ENCODE measurements around the gene POU6F2.

Gene POU6F2

GRCh38 chr7:39195967-39196366, 218.3 kb downstream of the POU6F2 start:
- Histone ChIP-seq H4K8ac (ENCODE audit: low read depth, low read length) (no peak overlapping the region), H2BK5ac (ENCODE audit: low read length) (no peak overlapping the region), H3K79me2 (ENCODE audit: control insufficient read depth, insufficient read depth, low read length) (no peaks in the 10 kb centered on the region), H3K56ac (ENCODE audit: low read length) (no peak overlapping the region), H3K27me3 (ENCODE audit: insufficient read depth, low read length, poor library complexity) (no peaks in the 10 kb centered on the region), H3K79me1 (ENCODE audit: low read length) (no peaks in the 10 kb centered on the region), H3K4me2 (ENCODE audit: low read length) (no peak overlapping the region), H3K9ac (ENCODE audit: low read length) (no peak overlapping the region), H3K4me3 (ENCODE audit: low read length) (no peak overlapping the region), H4K5ac (ENCODE audit: low read length) (no peak overlapping the region), H3K27ac (ENCODE audit: low read depth, low read length) (no peak overlapping the region), H3K4me1 (ENCODE audit: control insufficient read depth, low read depth, low read length) (peaks cover 4% of the 10 kb centered on the region), H2AK5ac (ENCODE audit: low read length) (no peak overlapping the region), H2BK120ac (ENCODE audit: low read depth, low read length) (no peak overlapping the region), H3K23ac (ENCODE audit: low read length) (no peak overlapping the region), H3K18ac (ENCODE audit: low read length) (no peak overlapping the region), H2BK15ac (replicated peaks; ENCODE audit: low read depth) (no peak overlapping the region), H3K36me3 (ENCODE audit: control insufficient read depth, insufficient read depth, low read length) (no peaks in the 10 kb centered on the region), H3K4ac (ENCODE audit: low read depth, low read length) (no peak overlapping the region)
- no peak for DNase-seq
- WGBS (ENCODE audit: extremely low coverage, insufficient coverage, low lambda C conversion rate): no CpG with 5 or more reads among the region's 5 CpGs

- no peak overlapping the region for H2AK5ac ChIP-seq (ENCODE audit: low read length)
- no peak overlapping the region for H3K18ac ChIP-seq (ENCODE audit: low read length)
- no peak overlapping the region for H3K9ac ChIP-seq (ENCODE audit: low read length)
- no peaks in the 10 kb centered on the region for H3K79me1 ChIP-seq (ENCODE audit: low read length)
- no peak for DNase-seq
- no peak overlapping the region for H3K4ac ChIP-seq (ENCODE audit: low read depth, low read length)
- WGBS (ENCODE audit: extremely low coverage, insufficient coverage, low lambda C conversion rate): no CpG with 5 or more reads among the region's 1 CpG
- H3K4me3 ChIP-seq (ENCODE audit: low read length): no peak overlapping the region
- no peak overlapping the region for H2BK5ac ChIP-seq (ENCODE audit: low read length)
- H3K27me3 ChIP-seq (ENCODE audit: insufficient read depth, low read length, poor library complexity): no peaks in the 10 kb centered on the region
- no peak overlapping the region for H3K27ac ChIP-seq (ENCODE audit: low read depth, low read length)
- no peak overlapping the region for H3K4me2 ChIP-seq (ENCODE audit: low read length)
- no peaks in the 10 kb centered on the region for H3K4me1 ChIP-seq (ENCODE audit: control insufficient read depth, low read depth, low read length)
- no peak overlapping the region for H2BK120ac ChIP-seq (ENCODE audit: low read depth, low read length)
- H3K79me2 ChIP-seq (ENCODE audit: control insufficient read depth, insufficient read depth, low read length): no peaks in the 10 kb centered on the region
- H4K5ac ChIP-seq (ENCODE audit: low read length): no peak overlapping the region
- no peak overlapping the region for H2BK15ac ChIP-seq (replicated peaks; ENCODE audit: low read depth)
- H3K36me3 ChIP-seq (ENCODE audit: control insufficient read depth, insufficient read depth, low read length): no peaks in the 10 kb centered on the region
- H3K56ac ChIP-seq (ENCODE audit: low read length): no peak overlapping the region
- H4K8ac ChIP-seq (ENCODE audit: low read depth, low read length): no peak overlapping the region
- no peak overlapping the region for H3K23ac ChIP-seq (ENCODE audit: low read length)
These were observed 220.1 kb downstream of the POU6F2 start for GRCh38 chr7:39197831-39198230.

- H3K36me3 ChIP-seq (ENCODE audit: control insufficient read depth, insufficient read depth, low read length): no peaks in the 10 kb centered on the region
- H3K18ac ChIP-seq (ENCODE audit: low read length): no peak overlapping the region
- no peak overlapping the region for H3K56ac ChIP-seq (ENCODE audit: low read length)
- H2BK5ac ChIP-seq (ENCODE audit: low read length): no peak overlapping the region
- no peak overlapping the region for H3K27ac ChIP-seq (ENCODE audit: low read depth, low read length)
- no peak overlapping the region for H4K5ac ChIP-seq (ENCODE audit: low read length)
- no peak overlapping the region for H3K4ac ChIP-seq (ENCODE audit: low read depth, low read length)
- H3K4me1 ChIP-seq (ENCODE audit: control insufficient read depth, low read depth, low read length): no peaks in the 10 kb centered on the region
- no peak overlapping the region for H3K23ac ChIP-seq (ENCODE audit: low read length)
- H2BK120ac ChIP-seq (ENCODE audit: low read depth, low read length): no peak overlapping the region
- H3K27me3 ChIP-seq (ENCODE audit: insufficient read depth, low read length, poor library complexity): no peaks in the 10 kb centered on the region
- H4K8ac ChIP-seq (ENCODE audit: low read depth, low read length): no peak overlapping the region
- no CpG with 5 or more reads among the region's 2 CpGs for WGBS (ENCODE audit: extremely low coverage, insufficient coverage, low lambda C conversion rate)
- H3K4me3 ChIP-seq (ENCODE audit: low read length): no peak overlapping the region
- H2AK5ac ChIP-seq (ENCODE audit: low read length): no peak overlapping the region
- no peak for DNase-seq
- H3K79me2 ChIP-seq (ENCODE audit: control insufficient read depth, insufficient read depth, low read length): no peaks in the 10 kb centered on the region
- H3K79me1 ChIP-seq (ENCODE audit: low read length): no peaks in the 10 kb centered on the region
- H3K4me2 ChIP-seq (ENCODE audit: low read length): no peak overlapping the region
- H3K9ac ChIP-seq (ENCODE audit: low read length): no peak overlapping the region
- H2BK15ac ChIP-seq (replicated peaks; ENCODE audit: low read depth): no peak overlapping the region
These were observed 220.8 kb downstream of the POU6F2 start for GRCh38 chr7:39198556-39198955.

GRCh38 chr7:39199006-39199405, 221.3 kb downstream of the POU6F2 start:
- Histone ChIP-seq H3K4me2 (ENCODE audit: low read length) (no peak overlapping the region), H3K18ac (ENCODE audit: low read length) (no peak overlapping the region), H2AK5ac (ENCODE audit: low read length) (no peak overlapping the region), H3K27ac (ENCODE audit: low read depth, low read length) (no peak overlapping the region), H3K56ac (ENCODE audit: low read length) (no peak overlapping the region), H3K23ac (ENCODE audit: low read length) (no peak overlapping the region), H2BK15ac (replicated peaks; ENCODE audit: low read depth) (no peak overlapping the region), H3K79me1 (ENCODE audit: low read length) (no peaks in the 10 kb centered on the region), H3K4me1 (ENCODE audit: control insufficient read depth, low read depth, low read length) (no peaks in the 10 kb centered on the region), H2BK5ac (ENCODE audit: low read length) (no peak overlapping the region), H3K36me3 (ENCODE audit: control insufficient read depth, insufficient read depth, low read length) (no peaks in the 10 kb centered on the region), H3K4ac (ENCODE audit: low read depth, low read length) (no peak overlapping the region), H3K79me2 (ENCODE audit: control insufficient read depth, insufficient read depth, low read length) (no peaks in the 10 kb centered on the region), H2BK120ac (ENCODE audit: low read depth, low read length) (no peak overlapping the region), H4K5ac (ENCODE audit: low read length) (no peak overlapping the region), H3K27me3 (ENCODE audit: insufficient read depth, low read length, poor library complexity) (no peaks in the 10 kb centered on the region), H4K8ac (ENCODE audit: low read depth, low read length) (no peak overlapping the region), H3K9ac (ENCODE audit: low read length) (no peak overlapping the region), H3K4me3 (ENCODE audit: low read length) (no peak overlapping the region)
- no CpG with 5 or more reads among the region's 4 CpGs for WGBS (ENCODE audit: extremely low coverage, insufficient coverage, low lambda C conversion rate)
- no peak for DNase-seq

- Histone ChIP-seq H3K79me1 (ENCODE audit: low read length) (no peaks in the 10 kb centered on the region), H3K9ac (ENCODE audit: low read length) (no peak overlapping the region), H3K36me3 (ENCODE audit: control insufficient read depth, insufficient read depth, low read length) (no peaks in the 10 kb centered on the region), H3K27ac (ENCODE audit: low read depth, low read length) (no peak overlapping the region), H3K56ac (ENCODE audit: low read length) (no peak overlapping the region), H4K5ac (ENCODE audit: low read length) (no peak overlapping the region), H2BK120ac (ENCODE audit: low read depth, low read length) (no peak overlapping the region), H2AK5ac (ENCODE audit: low read length) (no peak overlapping the region), H3K4me1 (ENCODE audit: control insufficient read depth, low read depth, low read length) (no peaks in the 10 kb centered on the region), H3K18ac (ENCODE audit: low read length) (no peak overlapping the region), H4K8ac (ENCODE audit: low read depth, low read length) (no peak overlapping the region), H2BK5ac (ENCODE audit: low read length) (no peak overlapping the region), H3K4me3 (ENCODE audit: low read length) (no peak overlapping the region), H3K27me3 (ENCODE audit: insufficient read depth, low read length, poor library complexity) (no peaks in the 10 kb centered on the region), H3K23ac (ENCODE audit: low read length) (no peak overlapping the region), H3K4me2 (ENCODE audit: low read length) (no peak overlapping the region), H3K79me2 (ENCODE audit: control insufficient read depth, insufficient read depth, low read length) (no peaks in the 10 kb centered on the region), H2BK15ac (replicated peaks; ENCODE audit: low read depth) (no peak overlapping the region), H3K4ac (ENCODE audit: low read depth, low read length) (no peak overlapping the region)
- DNase-seq: no peak
- WGBS (ENCODE audit: extremely low coverage, insufficient coverage, low lambda C conversion rate): no CpG with 5 or more reads among the region's 5 CpGs
These were observed 222.2 kb downstream of the POU6F2 start for GRCh38 chr7:39199951-39200350.

GRCh38 chr7:39202041-39202440, 224.3 kb downstream of the POU6F2 start:
- no peaks in the 10 kb centered on the region for H3K79me1 ChIP-seq (ENCODE audit: low read length)

More at GRCh38 chr7:39202041-39202440, 224.3 kb downstream of the POU6F2 start:
- H3K4ac ChIP-seq (ENCODE audit: low read depth, low read length): no peak overlapping the region
- no peak overlapping the region for H3K27ac ChIP-seq (ENCODE audit: low read depth, low read length)
- no peaks in the 10 kb centered on the region for H3K36me3 ChIP-seq (ENCODE audit: control insufficient read depth, insufficient read depth, low read length)
- H3K4me1 ChIP-seq (ENCODE audit: control insufficient read depth, low read depth, low read length): no peaks in the 10 kb centered on the region
- H3K27me3 ChIP-seq (ENCODE audit: insufficient read depth, low read length, poor library complexity): no peaks in the 10 kb centered on the region
- no peak overlapping the region for H2BK15ac ChIP-seq (replicated peaks; ENCODE audit: low read depth)
- no peak for DNase-seq
- H3K56ac ChIP-seq (ENCODE audit: low read length): no peak overlapping the region
- H3K4me3 ChIP-seq (ENCODE audit: low read length): no peak overlapping the region
- H3K18ac ChIP-seq (ENCODE audit: low read length): no peak overlapping the region
- H2BK120ac ChIP-seq (ENCODE audit: low read depth, low read length): no peak overlapping the region
- no peak overlapping the region for H2AK5ac ChIP-seq (ENCODE audit: low read length)
- no peak overlapping the region for H2BK5ac ChIP-seq (ENCODE audit: low read length)
- no peak overlapping the region for H3K23ac ChIP-seq (ENCODE audit: low read length)
- H4K8ac ChIP-seq (ENCODE audit: low read depth, low read length): no peak overlapping the region
- no peak overlapping the region for H4K5ac ChIP-seq (ENCODE audit: low read length)
- no CpG with 5 or more reads among the region's 1 CpG for whole genome bisulfite sequencing (ENCODE audit: extremely low coverage, insufficient coverage, low lambda C conversion rate)
- no peak overlapping the region for H3K9ac ChIP-seq (ENCODE audit: low read length)
- H3K4me2 ChIP-seq (ENCODE audit: low read length): no peak overlapping the region
- H3K79me2 ChIP-seq (ENCODE audit: control insufficient read depth, insufficient read depth, low read length): no peaks in the 10 kb centered on the region
